Calu3 (cell line): ENCODE measurements around the gene WEE2. TPM values are rescaled to one million over a fixed set of nuclear protein-coding genes. Genes with fewer than 3 reads are reported as not detected.
A peak's percentile ranks its signal among the peaks of the same experiment; 100 is the strongest.

Source experiments
- Bru-seq: library from RNA; stranded (reverse); fragments of 400-500 nt; gene quantifications from one replicate; lab custom pipeline; 2021; lab: Mats Ljungman, UMichigan
- BruChase-seq, 2 experiments: library from RNA; stranded (reverse); fragments of 400-500 nt; gene quantifications; one replicate each; lab custom pipeline; 2021; lab: Mats Ljungman, UMichigan
- BruUV-seq: library from RNA; stranded (reverse); fragments of 400-500 nt; replicated peaks from 2 replicates; lab custom pipeline; 2021; lab: Mats Ljungman, UMichigan
- CTCF ChIA-PET: fragments of 300-600 bp; sonication (Branson Sonifier 250); formaldehyde crosslinking; loops from one replicate; lab custom pipeline; 2022; ENCODE audit warnings: antibody characterized with exemption; lab: Charles Lee
- DNase-seq: peaks from one replicate; pipeline ENCODE4 v3.0.0; 2022
- H3K27ac Mint-ChIP-seq: one replicate; pipeline ENCODE4 v1.8.0; 2022; ENCODE audit warnings: mixed read lengths; ENCODE audit not compliant: unreplicated experiment
- H3K27me3 Mint-ChIP-seq: one replicate; pipeline ENCODE4 v1.8.0; 2022; ENCODE audit warnings: mixed read lengths; ENCODE audit not compliant: unreplicated experiment
- H3K36me3 Mint-ChIP-seq: one replicate; pipeline ENCODE4 v1.8.0; 2022; ENCODE audit warnings: mild to moderate bottlenecking, moderate library complexity, mixed read lengths; ENCODE audit not compliant: insufficient read depth, unreplicated experiment
- H3K4me1 Mint-ChIP-seq: one replicate; pipeline ENCODE4 v1.8.0; 2022; ENCODE audit warnings: mild to moderate bottlenecking, low read depth, mixed read lengths; ENCODE audit not compliant: unreplicated experiment
- H3K4me3 Mint-ChIP-seq: one replicate; pipeline ENCODE4 v1.8.0; 2022; ENCODE audit warnings: mild to moderate bottlenecking, low read depth, moderate library complexity, mixed read lengths; ENCODE audit not compliant: unreplicated experiment
- H3K9me3 Mint-ChIP-seq: one replicate; pipeline ENCODE4 v1.8.0; 2022; ENCODE audit warnings: low read depth, mixed read lengths; ENCODE audit not compliant: unreplicated experiment
- CTCF ChIP-seq: fragments of 200-600 bp; IDR thresholded peaks from one replicate; pipeline ENCODE4 v1.8.0; 2022; ENCODE audit warnings: antibody characterized with exemption; ENCODE audit not compliant: unreplicated experiment
- intact Hi-C: fragments of 100-400 bp; cut with micrococcal nuclease; formaldehyde crosslinking; loops from one replicate; pipeline ENCODE4 v1.10.0; 2022; ENCODE audit not compliant: unreplicated experiment
- long read RNA-seq: library from polyadenylated mRNA; stranded (forward); transcript quantifications from one replicate; pipeline ENCODE4 v2.0.0, GENCODE V29; 2022
- total RNA-seq: library from RNA; stranded (reverse); gene quantifications from 2 replicates; pipeline ENCODE4 v1.2.3, GENCODE V29; 2022

The WEE2 gene
- total RNA-seq = not detected in 2 replicates
- Bru-seq, nascent RNA = percentile 9 among the genes with signal in this experiment
- BruChase-seq, experiment 1, labeled RNA remaining after a 6-hour chase = percentile 8 among the genes with signal in this experiment
- BruChase-seq, experiment 2, labeled RNA remaining after a 2-hour chase = percentile 7 among the genes with signal in this experiment
- long read RNA-seq = 0 reads

- intact Hi-C loops = no loop called here
- DNase-seq = no peak
- H3K36me3 Mint-ChIP-seq = no peaks in the 10 kb centered on the region
- no peaks in the 10 kb centered on the region for H3K9me3 Mint-ChIP-seq
- no peak for TF ChIP-seq CTCF
- H3K4me3 Mint-ChIP-seq = no peak within 1 kb of the TSS
- H3K4me1 Mint-ChIP-seq = peaks cover 3% of the 10 kb centered on the region
- no peak within 1 kb of the TSS for H3K27ac Mint-ChIP-seq
- BruUV-seq = no TSS peak
- CTCF ChIA-PET = no interaction called here
- H3K27me3 Mint-ChIP-seq = peaks cover 8% of the 10 kb centered on the region
Observed at GRCh38 chr7:141708351-141708750, at the start of gene WEE2. Gene WEE2 (plus strand): TSS chr7:141708353. CDS start chr7:141708759, 406 bp downstream.

GRCh38 chr7:141659501-141659900 lies 48.7 kb upstream of the WEE2 start:
- Mint-ChIP-seq H3K9me3 (no peaks in the 10 kb centered on the region), H3K4me3 (no peak overlapping the region), H3K27me3 (no peaks in the 10 kb centered on the region), H3K36me3 (peaks cover 7% of the 10 kb centered on the region), H3K27ac (no peak overlapping the region), H3K4me1 (no peaks in the 10 kb centered on the region)
- BruUV-seq = no TSS peak
- DNase-seq = no peak
- CTCF ChIA-PET = no interaction called here
- intact Hi-C loops = no loop called here
- TF ChIP-seq CTCF = no peak

GRCh38 chr7:141660259-141660658 lies 47.9 kb upstream of the WEE2 start:
- no peaks in the 10 kb centered on the region for H3K4me1 Mint-ChIP-seq
- no peak for DNase-seq
- no peak overlapping the region for H3K27ac Mint-ChIP-seq
- BruUV-seq = no TSS peak
- no peak overlapping the region for H3K4me3 Mint-ChIP-seq
- CTCF ChIA-PET = no interaction called here
- H3K27me3 Mint-ChIP-seq = no peaks in the 10 kb centered on the region
- TF ChIP-seq CTCF = no peak
- H3K36me3 Mint-ChIP-seq = peaks cover 3% of the 10 kb centered on the region
- no peaks in the 10 kb centered on the region for H3K9me3 Mint-ChIP-seq
- intact Hi-C loops = no loop called here

GRCh38 chr7:141663081-141663849 lies 44.9 kb upstream of the WEE2 start:
- Mint-ChIP-seq H3K36me3 (no peaks in the 10 kb centered on the region), H3K27ac (peak overlapping the region; percentile 71), H3K4me3 (no peak overlapping the region), H3K4me1 (no peaks in the 10 kb centered on the region), H3K9me3 (no peaks in the 10 kb centered on the region), H3K27me3 (no peaks in the 10 kb centered on the region)
- no TSS peak for BruUV-seq
- intact Hi-C loops = loop anchor here (1.0 kb wide), 1 partner anchor 75 kb away; the partner anchor contains the start of gene SSBP1
- peak; percentile 76 for DNase-seq
- CTCF ChIA-PET = interaction anchor here (0.6 to 1.8 kb wide), 7 partner anchors 9 to 315 kb away, joined by 3 to 10 read pairs (median 6); partner anchors contain the start of gene SSBP1
- TF ChIP-seq CTCF = no peak
